Suprapubic skin (tissue), 3 donors: ENCODE results near the gene FCAMR.

Experiments
- CTCF ChIP-seq, 2 donors: fragments of 200-600 bp in 1 of 2; fragments of 450-650 bp in 1 of 2; sonication (generic) in 1 of 2; IDR thresholded peaks; one replicate each; pipeline ENCODE4 v1.5.1; 2016 to 2019; ENCODE audit warnings: antibody characterized with exemption in 2 of 2, mild to moderate bottlenecking in 1 of 2, moderate library complexity in 1 of 2
- EP300 ChIP-seq: sonication (generic); formaldehyde crosslinking; IDR thresholded peaks from one replicate; pipeline ENCODE4 v1.6.1; 2017; ENCODE audit warnings: antibody characterized with exemption
- POLR2A ChIP-seq, 2 donors: fragments of 450-650 bp; IDR thresholded peaks; one replicate each; pipeline ENCODE4 v1.6.1; 2017; ENCODE audit warnings: antibody characterized with exemption in 2 of 2, mild to moderate bottlenecking in 2 of 2, moderate library complexity in 2 of 2

DNA sequence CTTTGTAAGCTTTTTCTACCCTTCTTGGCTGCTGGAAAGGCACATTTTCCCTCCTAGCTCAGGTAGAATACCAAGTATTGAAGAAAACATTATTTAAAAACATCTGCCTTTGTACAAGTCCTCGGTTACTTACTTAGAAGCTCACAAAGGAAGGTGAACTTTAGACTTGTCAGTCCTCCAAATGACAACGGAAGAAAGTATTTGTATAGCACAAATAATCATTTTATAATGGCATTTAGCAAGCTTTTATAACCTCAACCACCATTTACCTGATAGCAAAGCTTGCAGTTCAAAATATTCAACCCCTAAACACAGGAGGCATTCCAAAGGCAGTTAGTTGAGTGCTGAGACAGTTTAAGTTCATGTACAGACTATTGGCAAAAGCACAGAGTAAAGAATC, 2.5 kb upstream of the FCAMR start:
- TF ChIP-seq POLR2A (IDR thresholded peaks at IDR 0.05) (no peak), CTCF (IDR thresholded peaks at IDR 0.05) (no peak), EP300 (no peak)
